ENCODE measurements around the gene HOXB9.

GRCh38 chr17:48625495-48626244 lies 488 bp downstream of the HOXB9 start:
- TF ChIP-seq CTCF (IDR thresholded peaks at IDR 0.05; ENCODE audit: extremely low read depth in 1 of 2, insufficient read depth in 1 of 2, low read depth in 1 of 2, low read length in 2 of 2), result no peak
- TF ChIP-seq POLR2A (IDR thresholded peaks at IDR 0.05; ENCODE audit: low read depth, low read length), result no peak
- no peak for TF ChIP-seq MAX (IDR thresholded peaks at IDR 0.05; ENCODE audit: insufficient read depth, insufficient read length)
- TF ChIP-seq EZH2 (IDR thresholded peaks at IDR 0.05; ENCODE audit: borderline replicate concordance, low read depth, low read length, severe bottlenecking), result no peak

All from endothelial cell of umbilical vein (primary cell).